Measurements from ENCODE around the gene TC2N.

TC2N gene

DNA sequence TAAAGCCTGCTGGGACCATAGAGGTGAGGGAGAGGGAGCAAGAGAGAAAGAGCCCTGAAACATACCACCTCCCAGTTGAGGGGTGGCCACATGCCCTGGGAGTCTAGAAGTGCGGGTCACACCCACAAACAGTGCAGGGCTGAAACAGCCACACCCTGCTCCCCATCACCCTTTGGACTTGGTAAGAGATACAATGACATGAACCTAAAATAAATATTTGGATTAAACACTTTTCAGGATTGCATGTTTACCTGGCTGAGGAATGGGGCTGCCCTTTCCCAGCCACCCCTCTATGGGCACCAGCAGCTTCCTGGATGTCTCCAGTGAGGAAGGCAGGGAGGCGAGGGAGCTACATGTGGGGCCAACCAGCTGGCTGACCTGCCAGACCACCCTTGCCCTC is 39.0 kb upstream of the TC2N start:
- TF ChIP-seq FOXP2 (optimal IDR thresholded peaks at IDR 0.05; ENCODE audit: borderline replicate concordance, extremely low read depth, extremely low read length, insufficient read depth) (no peak), SIN3A (IDR thresholded peaks at IDR 0.05; ENCODE audit: borderline replicate concordance, insufficient read depth, low read length) (no peak), TAF1 (IDR thresholded peaks at IDR 0.05; ENCODE audit: borderline replicate concordance, insufficient read depth, low read length) (no peak), POLR2AphosphoS5 (IDR thresholded peaks at IDR 0.05; ENCODE audit: low read depth, low read length) (no peak)
- TF ChIP-seq, protein P1, sequence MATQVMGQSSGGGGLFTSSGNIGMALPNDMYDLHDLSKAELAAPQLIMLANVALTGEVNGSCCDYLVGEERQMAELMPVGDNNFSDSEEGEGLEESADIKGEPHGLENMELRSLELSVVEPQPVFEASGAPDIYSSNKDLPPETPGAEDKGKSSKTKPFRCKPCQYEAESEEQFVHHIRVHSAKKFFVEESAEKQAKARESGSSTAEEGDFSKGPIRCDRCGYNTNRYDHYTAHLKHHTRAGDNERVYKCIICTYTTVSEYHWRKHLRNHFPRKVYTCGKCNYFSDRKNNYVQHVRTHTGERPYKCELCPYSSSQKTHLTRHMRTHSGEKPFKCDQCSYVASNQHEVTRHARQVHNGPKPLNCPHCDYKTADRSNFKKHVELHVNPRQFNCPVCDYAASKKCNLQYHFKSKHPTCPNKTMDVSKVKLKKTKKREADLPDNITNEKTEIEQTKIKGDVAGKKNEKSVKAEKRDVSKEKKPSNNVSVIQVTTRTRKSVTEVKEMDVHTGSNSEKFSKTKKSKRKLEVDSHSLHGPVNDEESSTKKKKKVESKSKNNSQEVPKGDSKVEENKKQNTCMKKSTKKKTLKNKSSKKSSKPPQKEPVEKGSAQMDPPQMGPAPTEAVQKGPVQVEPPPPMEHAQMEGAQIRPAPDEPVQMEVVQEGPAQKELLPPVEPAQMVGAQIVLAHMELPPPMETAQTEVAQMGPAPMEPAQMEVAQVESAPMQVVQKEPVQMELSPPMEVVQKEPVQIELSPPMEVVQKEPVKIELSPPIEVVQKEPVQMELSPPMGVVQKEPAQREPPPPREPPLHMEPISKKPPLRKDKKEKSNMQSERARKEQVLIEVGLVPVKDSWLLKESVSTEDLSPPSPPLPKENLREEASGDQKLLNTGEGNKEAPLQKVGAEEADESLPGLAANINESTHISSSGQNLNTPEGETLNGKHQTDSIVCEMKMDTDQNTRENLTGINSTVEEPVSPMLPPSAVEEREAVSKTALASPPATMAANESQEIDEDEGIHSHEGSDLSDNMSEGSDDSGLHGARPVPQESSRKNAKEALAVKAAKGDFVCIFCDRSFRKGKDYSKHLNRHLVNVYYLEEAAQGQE (IDR thresholded peaks at IDR 0.05; ENCODE audit: insufficient read depth in 1 of 2, low read depth in 2 of 2, low read length in 2 of 2) = no peak

DNA sequence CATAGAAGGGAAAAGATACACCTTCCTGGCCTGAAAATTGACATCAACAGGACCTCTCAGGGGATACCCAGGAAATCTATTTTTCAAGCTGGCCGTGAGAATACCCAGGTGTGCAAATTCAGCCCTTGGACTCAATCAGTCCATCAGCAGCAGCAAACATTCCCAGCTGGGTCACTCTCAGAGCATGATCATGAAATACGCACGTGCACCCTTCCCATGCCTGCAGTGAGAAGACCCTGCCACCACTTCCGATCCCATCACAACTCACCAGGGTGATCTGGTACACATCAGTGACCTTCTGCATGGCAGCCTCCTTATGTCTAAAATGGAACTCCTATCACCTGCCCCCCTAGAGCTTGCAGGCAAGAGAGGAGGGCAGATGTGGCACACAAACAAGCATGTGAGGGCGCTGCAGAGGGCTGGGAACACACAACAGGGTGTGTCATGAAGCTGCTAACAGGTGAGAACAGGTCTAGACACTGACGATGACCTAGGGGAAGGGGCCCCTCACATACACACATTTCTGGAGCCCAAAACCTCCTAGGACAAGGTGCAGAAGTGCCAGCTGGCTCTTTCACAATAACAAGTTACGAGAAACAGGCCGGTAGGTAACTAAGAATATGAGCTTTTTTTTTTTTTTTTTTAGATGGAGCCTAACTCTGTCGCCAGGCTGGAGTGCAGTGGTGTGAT is 37.8 kb upstream of the TC2N start:
- TF ChIP-seq FOXP2 (optimal IDR thresholded peaks at IDR 0.05; ENCODE audit: borderline replicate concordance, extremely low read depth, extremely low read length, insufficient read depth) (no peak), TAF1 (IDR thresholded peaks at IDR 0.05; ENCODE audit: borderline replicate concordance, insufficient read depth, low read length) (no peak)
- TF ChIP-seq, protein P1 (IDR thresholded peaks at IDR 0.05; ENCODE audit: insufficient read depth in 1 of 2, low read depth in 2 of 2, low read length in 2 of 2) = no peak

DNA sequence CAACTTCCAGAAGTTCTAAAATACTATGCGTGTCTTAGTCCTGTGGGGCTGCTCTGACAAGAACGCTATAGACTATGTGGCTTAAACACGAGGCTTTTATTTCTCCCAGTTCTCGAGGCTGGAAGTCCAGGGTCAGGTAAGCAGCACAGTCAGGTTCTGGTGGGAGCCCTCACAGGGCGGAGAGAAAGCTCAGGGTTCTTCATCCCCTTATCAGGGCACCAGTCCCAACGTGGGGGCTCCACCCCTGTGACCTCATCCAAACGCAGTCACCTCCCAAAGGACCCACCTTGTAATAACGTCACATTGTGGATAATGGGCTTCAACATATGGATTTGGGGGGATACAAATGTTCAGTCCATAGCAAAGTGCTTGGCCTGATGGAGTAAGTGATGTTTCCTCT is 37.1 kb upstream of the TC2N start:
- TF ChIP-seq SIN3A (IDR thresholded peaks at IDR 0.05; ENCODE audit: borderline replicate concordance, insufficient read depth, low read length) (no peak), FOXP2 (optimal IDR thresholded peaks at IDR 0.05; ENCODE audit: borderline replicate concordance, extremely low read depth, extremely low read length, insufficient read depth) (no peak), POLR2AphosphoS5 (IDR thresholded peaks at IDR 0.05; ENCODE audit: low read depth, low read length) (no peak), TAF1 (IDR thresholded peaks at IDR 0.05; ENCODE audit: borderline replicate concordance, insufficient read depth, low read length) (no peak)
- TF ChIP-seq, protein P1 (IDR thresholded peaks at IDR 0.05; ENCODE audit: insufficient read depth in 1 of 2, low read depth in 2 of 2, low read length in 2 of 2) = no peak

DNA sequence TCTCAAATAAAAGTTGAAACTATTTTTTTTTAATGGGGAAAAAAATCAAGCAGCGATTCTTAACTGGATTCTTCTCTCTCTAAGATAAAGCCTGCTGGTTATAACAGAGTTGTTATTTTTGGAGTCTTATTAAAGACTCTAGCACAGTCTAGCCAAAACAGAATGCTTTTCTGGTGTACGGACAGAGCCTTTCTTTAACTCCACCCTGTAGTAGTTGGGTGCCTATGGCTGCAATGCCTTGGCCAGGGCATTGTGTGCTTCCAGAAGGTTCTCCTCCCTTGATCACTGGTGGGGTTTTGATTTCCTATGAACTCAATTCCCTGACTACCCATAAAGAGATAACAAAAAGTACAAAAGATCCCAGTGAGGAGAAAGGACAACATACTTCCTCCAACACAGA is 35.7 kb upstream of the TC2N start:
- no peak for TF ChIP-seq POLR2AphosphoS5 (IDR thresholded peaks at IDR 0.05; ENCODE audit: low read depth, low read length)
- no peak for TF ChIP-seq SIN3A (IDR thresholded peaks at IDR 0.05; ENCODE audit: borderline replicate concordance, insufficient read depth, low read length)
- TF ChIP-seq, protein P1 (IDR thresholded peaks at IDR 0.05; ENCODE audit: insufficient read depth in 1 of 2, low read depth in 2 of 2, low read length in 2 of 2) = no peak
- TF ChIP-seq TAF1 (IDR thresholded peaks at IDR 0.05; ENCODE audit: borderline replicate concordance, insufficient read depth, low read length) = no peak
- TF ChIP-seq FOXP2 (optimal IDR thresholded peaks at IDR 0.05; ENCODE audit: borderline replicate concordance, extremely low read depth, extremely low read length, insufficient read depth) = no peak

DNA sequence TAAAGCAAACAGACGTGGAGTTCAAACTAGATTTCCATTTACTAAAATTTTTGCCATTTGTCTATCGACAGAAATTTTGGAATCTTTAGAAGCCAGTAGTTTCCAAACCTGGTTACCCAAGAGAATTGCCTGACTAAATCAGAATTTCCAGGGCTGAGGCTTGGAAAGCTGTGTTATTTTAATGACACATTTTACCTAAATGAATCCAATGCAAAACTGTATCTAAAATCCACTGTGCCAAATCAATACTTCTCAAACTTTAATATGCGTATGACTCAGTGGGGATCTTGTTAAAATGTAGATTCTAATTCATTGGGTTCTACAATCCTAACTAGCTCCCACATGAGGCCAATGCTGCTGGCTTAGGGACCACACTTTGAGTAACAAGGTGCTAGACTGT is 35.0 kb upstream of the TC2N start:
- no peak for TF ChIP-seq SIN3A (IDR thresholded peaks at IDR 0.05; ENCODE audit: borderline replicate concordance, insufficient read depth, low read length)
- no peak for TF ChIP-seq FOXP2 (optimal IDR thresholded peaks at IDR 0.05; ENCODE audit: borderline replicate concordance, extremely low read depth, extremely low read length, insufficient read depth)
- no peak for TF ChIP-seq TAF1 (IDR thresholded peaks at IDR 0.05; ENCODE audit: borderline replicate concordance, insufficient read depth, low read length)
- TF ChIP-seq, protein P1 (IDR thresholded peaks at IDR 0.05; ENCODE audit: insufficient read depth in 1 of 2, low read depth in 2 of 2, low read length in 2 of 2) = no peak
- TF ChIP-seq POLR2AphosphoS5 (IDR thresholded peaks at IDR 0.05; ENCODE audit: low read depth, low read length) = no peak

Measured in PFSK-1 (cell line).